ENCODE results near the gene CNTNAP5. TPM values are rescaled to one million over a fixed set of nuclear protein-coding genes. Genes with fewer than 3 reads are reported as not detected.

CNTNAP5 gene
- total RNA-seq, 1 donor from 2014 or later = not detected

- no peaks in the 10 kb centered on the region for H4K20me1 ChIP-seq (ENCODE audit: low read depth)
These were observed 63.5 kb downstream of the CNTNAP5 start for GRCh38 chr2:124088616-124089015.

GRCh38 chr2:124091721-124092120, 66.6 kb downstream of the CNTNAP5 start:
- TF ChIP-seq EZH2 (IDR thresholded peaks at IDR 0.05) (no peak), CTCF (IDR thresholded peaks at IDR 0.05) (no peak), EZH2phosphoT487 (IDR thresholded peaks at IDR 0.05) (no peak)
- Histone ChIP-seq H4K20me1 (ENCODE audit: low read depth) (no peaks in the 10 kb centered on the region), H3K9ac (no peak overlapping the region), H3K4me2 (no peak overlapping the region), H3K36me3 (no peaks in the 10 kb centered on the region), H3K4me1 (no peaks in the 10 kb centered on the region), H3K27me3 (no peaks in the 10 kb centered on the region), H3F3A (ENCODE audit: low read depth) (no peaks in the 10 kb centered on the region), H3K4me3 (no peak overlapping the region), H2AFZ (replicated peaks) (no peak overlapping the region), H3K79me2 (ENCODE audit: low read depth) (no peaks in the 10 kb centered on the region), H3K9me3 (ENCODE audit: low read depth) (no peaks in the 10 kb centered on the region), H3K27ac (no peak overlapping the region)
- Mint-ChIP-seq H3K4me3 (no peak overlapping the region), H3K27ac (no peak overlapping the region), H3K27me3 (ENCODE audit: insufficient read depth, low read depth) (no peaks in the 10 kb centered on the region), H3K4me1 (no peaks in the 10 kb centered on the region), H3K9me3 (peaks cover 4% of the 10 kb centered on the region), H3K36me3 (no peaks in the 10 kb centered on the region)
- no peak for DNase-seq (ENCODE audit: low spot score)

More at GRCh38 chr2:124088616-124089015, 63.5 kb downstream of the CNTNAP5 start:
- H3K4me1 ChIP-seq = no peaks in the 10 kb centered on the region
- H3K4me2 ChIP-seq = no peak overlapping the region
- Mint-ChIP-seq H3K9me3 (peaks cover 9% of the 10 kb centered on the region), H3K27me3 (ENCODE audit: insufficient read depth, low read depth) (no peaks in the 10 kb centered on the region), H3K27ac (no peak overlapping the region), H3K4me3 (no peak overlapping the region), H3K4me1 (no peaks in the 10 kb centered on the region), H3K36me3 (no peaks in the 10 kb centered on the region)
- no peaks in the 10 kb centered on the region for H3K9me3 ChIP-seq (ENCODE audit: low read depth)
- no peak for DNase-seq (ENCODE audit: low spot score)
- no peaks in the 10 kb centered on the region for H3K79me2 ChIP-seq (ENCODE audit: low read depth)
- H2AFZ ChIP-seq (replicated peaks) = no peak overlapping the region
- TF ChIP-seq CTCF (IDR thresholded peaks at IDR 0.05) (no peak), EZH2phosphoT487 (IDR thresholded peaks at IDR 0.05) (no peak), EZH2 (IDR thresholded peaks at IDR 0.05) (no peak)
- H3K27me3 ChIP-seq = no peaks in the 10 kb centered on the region
- no peak overlapping the region for H3K27ac ChIP-seq
- H3K36me3 ChIP-seq = no peaks in the 10 kb centered on the region
- no peak overlapping the region for H3K9ac ChIP-seq
- no peaks in the 10 kb centered on the region for H3F3A ChIP-seq (ENCODE audit: low read depth)
- no peak overlapping the region for H3K4me3 ChIP-seq

DNA sequence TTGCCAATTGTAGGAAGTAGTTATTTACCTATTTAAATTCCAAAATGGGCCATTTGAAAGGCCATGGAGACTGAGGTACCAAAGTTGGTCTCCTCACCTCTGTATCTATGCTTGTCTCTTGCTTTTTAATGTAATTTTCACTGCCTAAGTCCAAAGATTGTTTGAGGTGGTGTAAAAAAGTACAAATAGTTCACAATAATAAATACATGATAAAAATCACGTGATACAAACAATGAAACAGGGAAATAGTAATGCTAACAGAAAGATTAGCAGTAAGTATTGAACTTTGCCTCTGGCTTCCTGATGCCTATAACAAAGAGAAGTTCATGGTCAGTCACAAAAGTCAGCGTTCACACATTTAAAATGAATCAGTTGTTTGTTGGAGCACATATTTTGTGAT, 67.6 kb downstream of the CNTNAP5 start:
- no peaks in the 10 kb centered on the region for H4K20me1 ChIP-seq (ENCODE audit: low read depth)
- DNase-seq (ENCODE audit: low spot score) = no peak
- no peaks in the 10 kb centered on the region for H3K4me1 Mint-ChIP-seq

More for the DNA sequence above, 67.6 kb downstream of the CNTNAP5 start:
- Histone ChIP-seq H3F3A (ENCODE audit: low read depth) (no peaks in the 10 kb centered on the region), H3K79me2 (ENCODE audit: low read depth) (no peaks in the 10 kb centered on the region), H3K4me2 (no peak overlapping the region), H3K27me3 (no peaks in the 10 kb centered on the region), H2AFZ (replicated peaks) (no peak overlapping the region), H3K36me3 (no peaks in the 10 kb centered on the region), H3K4me1 (no peaks in the 10 kb centered on the region), H3K27ac (no peak overlapping the region), H3K9me3 (ENCODE audit: low read depth) (no peaks in the 10 kb centered on the region), H3K9ac (no peak overlapping the region), H3K4me3 (no peak overlapping the region)
- Mint-ChIP-seq H3K27me3 (ENCODE audit: insufficient read depth, low read depth) (no peaks in the 10 kb centered on the region), H3K36me3 (no peaks in the 10 kb centered on the region), H3K27ac (no peak overlapping the region), H3K9me3 (peaks cover 3% of the 10 kb centered on the region), H3K4me3 (no peak overlapping the region)
- no peak for TF ChIP-seq EZH2phosphoT487 (IDR thresholded peaks at IDR 0.05)
- TF ChIP-seq CTCF (IDR thresholded peaks at IDR 0.05) = no peak
